A549 (cell line): Measurements from ENCODE around the gene HLA-DQA1. TPM values are rescaled to one million over a fixed set of nuclear protein-coding genes. Genes with fewer than 3 reads are reported as not detected.

Source experiments
- ATAC-seq, 2 experiments: fragments of 200-7000 bp in 1 of 2; fragments of >200 bp in 1 of 2; cut with Nextera tagmentation in 1 of 2; cut with Tn5 transposase in 1 of 2; 3 replicates each; pipeline versions ENCODE4 v1.8.0 to v1.9.1; 2018 to 2020; ENCODE audit warnings: mild to moderate bottlenecking in 1 of 2, moderate library complexity in 1 of 2
- CTCF ChIA-PET: fragments of 300-600 bp; sonication (Branson Sonifier 250); formaldehyde crosslinking; extraction: SDS; loops from one replicate; lab custom pipeline; 2021; ENCODE audit warnings: antibody characterized with exemption, inconsistent platforms; lab: Yijun Ruan, JAX
- POLR2A ChIA-PET: fragments of 350-600 bp; formaldehyde crosslinking; extraction: SDS; loops from one replicate; lab custom pipeline; 2021; ENCODE audit warnings: antibody characterized with exemption, inconsistent platforms; lab: Yijun Ruan, JAX
- DNase-seq, 2 experiments: peaks; one replicate each; pipeline versions ENCODE4 v3.0.0 to v3.0.0-alpha.2; 2011 to 2016; ENCODE audit warnings: low read depth in 1 of 2, low spot score in 1 of 2
- FAIRE-seq: peaks from 2 replicates; lab custom pipeline; 2011; peaks lifted over from hg19 to GRCh38; lab: Jason Lieb, UNC
- H3K27ac ChIP-seq, 2 experiments: fragments of >200 bp; sonication (Bioruptor Twin); formaldehyde crosslinking; 3 replicates each; pipeline ENCODE4 v1.5.1; 2016 to 2017
- H3K4me1 ChIP-seq: fragments of >200 bp; sonication (Bioruptor Twin); formaldehyde crosslinking; 3 replicates; pipeline ENCODE4 v1.6.1; 2016
- H3K4me2 ChIP-seq: fragments of >200 bp; sonication (Bioruptor Twin); formaldehyde crosslinking; 3 replicates; pipeline ENCODE4 v1.6.1; 2016
- H3K4me3 ChIP-seq: fragments of >200 bp; sonication (Bioruptor Twin); formaldehyde crosslinking; 3 replicates; pipeline ENCODE4 v1.5.1; 2016
- H3K9me3 ChIP-seq: fragments of >200 bp; sonication (Bioruptor Twin); formaldehyde crosslinking; 3 replicates; pipeline ENCODE4 v1.6.1; 2016
- BHLHE40 ChIP-seq: IDR thresholded peaks from 2 replicates; pipeline ENCODE4 v1.6.1; 2012; ENCODE audit warnings: low read depth, low read length, inconsistent platforms
- CBX2 ChIP-seq: fragments of 200-600 bp; sonication (generic); IDR thresholded peaks from 2 replicates; pipeline ENCODE4 v1.6.1; 2016; ENCODE audit warnings: low read depth, mild to moderate bottlenecking, borderline replicate concordance
- CHD2 ChIP-seq: fragments of 150-350 bp; IDR thresholded peaks from 2 replicates; pipeline ENCODE4 v1.6.1; 2014; ENCODE audit warnings: low read length; ENCODE audit not compliant: partially characterized antibody
- CHD4 ChIP-seq: fragments of 200-600 bp; sonication (generic); IDR thresholded peaks from 2 replicates; pipeline ENCODE4 v1.6.1; 2016; ENCODE audit warnings: antibody characterized with exemption, mild to moderate bottlenecking, borderline replicate concordance
- EHF ChIP-seq: fragments of 250-450 bp; sonication (Bioruptor Pico); IDR thresholded peaks from 2 replicates; pipeline ENCODE4 v1.5.0; 2020; ENCODE audit warnings: mild to moderate bottlenecking
- EHMT2 ChIP-seq: fragments of 200-600 bp; sonication (generic); IDR thresholded peaks from 2 replicates; pipeline ENCODE4 v1.6.1; 2016; ENCODE audit warnings: antibody characterized with exemption, low read depth, mild to moderate bottlenecking, moderate library complexity
- EP300 ChIP-seq, 2 experiments: fragments of >200 bp; sonication (Bioruptor Twin); formaldehyde crosslinking; IDR thresholded peaks; 2 replicates in 1 of 2; 3 replicates in 1 of 2; pipeline ENCODE4 v1.6.1; 2016 to 2017
- FOSB ChIP-seq: fragments of 250-450 bp; sonication (Bioruptor Pico); IDR thresholded peaks from 2 replicates; pipeline ENCODE4 v1.5.0; 2020; ENCODE audit warnings: mild to moderate bottlenecking, moderate library complexity
- FOSL2 ChIP-seq, 2 experiments: fragments of 450-650 bp in 1 of 2; fragments of >200 bp in 1 of 2; sonication (Bioruptor Twin) in 1 of 2; formaldehyde crosslinking; IDR thresholded peaks; 2 replicates each; pipeline versions ENCODE4 v1.5.0 to v1.6.1; 2016 to 2020; ENCODE audit warnings: mild to moderate bottlenecking in 1 of 2, moderate library complexity in 1 of 2
- HOXB13 ChIP-seq: fragments of 250-450 bp; sonication (Bioruptor Pico); IDR thresholded peaks from 2 replicates; pipeline ENCODE4 v1.5.0; 2020; ENCODE audit warnings: low read depth, mild to moderate bottlenecking, moderate library complexity
- HOXB5 ChIP-seq: fragments of 250-450 bp; sonication (Bioruptor Pico); IDR thresholded peaks from 2 replicates; pipeline ENCODE4 v1.5.0; 2020; ENCODE audit warnings: mild to moderate bottlenecking, moderate library complexity
- KDM1A ChIP-seq: fragments of 200-600 bp; sonication (generic); IDR thresholded peaks from 2 replicates; pipeline ENCODE4 v1.6.1; 2016; ENCODE audit warnings: low read depth, mild to moderate bottlenecking
- KDM5A ChIP-seq: fragments of 200-600 bp; sonication (generic); IDR thresholded peaks from 2 replicates; pipeline ENCODE4 v1.6.1; 2016; ENCODE audit warnings: antibody characterized with exemption, mild to moderate bottlenecking
- RNF2 ChIP-seq: fragments of 200-600 bp; sonication (generic); IDR thresholded peaks from 2 replicates; pipeline ENCODE4 v1.6.1; 2016; ENCODE audit warnings: low read depth, mild to moderate bottlenecking, antibody characterized with exemption, moderate library complexity, borderline replicate concordance
- TP53 ChIP-seq: fragments of 250-450 bp; sonication (Bioruptor Pico); IDR thresholded peaks from 2 replicates; pipeline ENCODE4 v1.5.0; 2021; ENCODE audit warnings: mild to moderate bottlenecking, moderate library complexity
- ZFP36 ChIP-seq: fragments of 450-650 bp; IDR thresholded peaks from 2 replicates; pipeline ENCODE4 v1.6.1; 2014; ENCODE audit warnings: borderline replicate concordance; ENCODE audit not compliant: partially characterized antibody
- WGBS: methylation state at CpG from one replicate; pipeline ENCODE4 v1.1.6; 2017; ENCODE audit errors: missing lambda C conversion rate; 5-methylcytosine and 5-hydroxymethylcytosine counted together
- polyA minus RNA-seq: library from RNA; depleted of rRNA, polyadenylated mRNA; stranded (reverse); fragments of >200 nt; gene quantifications from 2 replicates; pipeline ENCODE4 v1.2.3, GENCODE V29; 2011; rRNA and poly(A)+ RNA removed
- polyA plus RNA-seq, 4 experiments: library from polyadenylated mRNA; depleted of rRNA in 3 of 4; stranded (reverse); fragments of >200 nt; fragmentation: RNase III in 1 of 4; extraction: RNeasy Plus Mini Kit Qiagen cat#74134 plus additional on column Dnase treatment in 1 of 4; gene quantifications; 2 replicates in 3 of 4; 3 replicates in 1 of 4; pipeline ENCODE4 v1.2.3, GENCODE V29; 2011 to 2017
- TF ChIP-seq, protein P1 (sequence below): IDR thresholded peaks from 2 replicates; pipeline ENCODE4 v1.6.1; 2012
- TF ChIP-seq, protein P2 (sequence below): fragments of 450-650 bp; IDR thresholded peaks from 2 replicates; pipeline ENCODE4 v1.6.1; 2014; ENCODE audit warnings: antibody characterized with exemption
- TF ChIP-seq, protein P3 (sequence below): fragments of >200 bp; sonication (Bioruptor Twin); formaldehyde crosslinking; IDR thresholded peaks from 2 replicates; pipeline ENCODE4 v1.6.1; 2016
- TF ChIP-seq, protein P4 (sequence below): IDR thresholded peaks from 2 replicates; pipeline ENCODE4 v1.6.1; 2012; ENCODE audit warnings: low read depth, borderline replicate concordance
- TF ChIP-seq, protein P5 (sequence below): fragments of >200 bp; sonication (Bioruptor Twin); formaldehyde crosslinking; IDR thresholded peaks from 3 replicates; pipeline ENCODE4 v1.6.1; 2016

The HLA-DQA1 gene
- polyA plus RNA-seq (2011; rRNA removed) (not detected in 2 replicates), polyA plus RNA-seq (2017; fragmentation: RNase III; extraction: RNeasy Plus Mini Kit Qiagen cat#74134 plus additional on column Dnase treatment) (not detected in 3 replicates), polyA minus RNA-seq (not detected in 2 replicates)
- not detected in 2 replicates for polyA plus RNA-seq (2012; cell fraction: cytosol; rRNA removed)
- not detected in 2 replicates for polyA plus RNA-seq (2012; cell fraction: nucleus; rRNA removed)

DNA sequence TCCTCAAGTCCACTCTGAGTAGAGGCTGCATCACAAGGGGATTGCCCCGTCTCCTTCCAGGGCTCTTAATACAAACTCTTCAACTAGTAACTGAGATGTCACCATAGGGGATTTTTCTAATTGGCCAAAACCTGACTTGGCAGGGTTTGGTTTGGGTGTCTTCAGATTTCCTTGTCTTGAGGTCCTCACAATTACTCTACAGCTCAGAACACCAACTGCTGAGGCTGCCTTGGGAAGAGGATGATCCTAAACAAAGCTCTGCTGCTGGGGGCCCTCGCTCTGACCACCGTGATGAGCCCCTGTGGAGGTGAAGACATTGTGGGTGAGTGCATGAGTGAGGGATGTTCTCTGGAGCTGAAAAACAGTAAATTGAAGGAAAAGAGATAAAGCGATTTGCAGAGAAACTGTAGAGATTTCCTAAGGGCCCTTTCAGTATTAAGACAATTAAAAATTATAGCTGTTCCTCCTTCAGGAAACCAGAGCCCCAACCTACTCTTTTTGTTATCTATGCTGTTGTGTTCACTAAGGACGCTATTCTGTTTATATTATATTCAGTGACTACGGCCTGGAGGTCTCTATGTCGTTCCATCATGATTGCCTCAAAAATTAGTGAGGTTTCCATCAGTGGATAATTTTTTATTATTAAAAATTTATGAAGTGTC, at the start of gene HLA-DQA1:
Gene HLA-DQA1, plus strand, starts transcription at position 188 of the 662 bp plus-strand sequence. Its CDS starts 53 bp downstream, at position 241.
- no peak for TF ChIP-seq KDM1A
- TF ChIP-seq FOSL2 (IDR thresholded peaks at IDR 0.05), result no peak
- no peak for TF ChIP-seq FOSL2 (CRISPR knock-in tag; IDR thresholded peaks at IDR 0.05)
- no peak for TF ChIP-seq HOXB5 (CRISPR knock-in tag)
- no peak for TF ChIP-seq FOSB (CRISPR knock-in tag)
- TF ChIP-seq, protein P1, sequence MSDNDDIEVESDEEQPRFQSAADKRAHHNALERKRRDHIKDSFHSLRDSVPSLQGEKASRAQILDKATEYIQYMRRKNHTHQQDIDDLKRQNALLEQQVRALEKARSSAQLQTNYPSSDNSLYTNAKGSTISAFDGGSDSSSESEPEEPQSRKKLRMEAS, result no peak
- TF ChIP-seq RNF2, result no peak
- no peak for TF ChIP-seq EHMT2
- TF ChIP-seq, protein P2, sequence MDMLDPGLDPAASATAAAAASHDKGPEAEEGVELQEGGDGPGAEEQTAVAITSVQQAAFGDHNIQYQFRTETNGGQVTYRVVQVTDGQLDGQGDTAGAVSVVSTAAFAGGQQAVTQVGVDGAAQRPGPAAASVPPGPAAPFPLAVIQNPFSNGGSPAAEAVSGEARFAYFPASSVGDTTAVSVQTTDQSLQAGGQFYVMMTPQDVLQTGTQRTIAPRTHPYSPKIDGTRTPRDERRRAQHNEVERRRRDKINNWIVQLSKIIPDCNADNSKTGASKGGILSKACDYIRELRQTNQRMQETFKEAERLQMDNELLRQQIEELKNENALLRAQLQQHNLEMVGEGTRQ, result no peak
- POLR2A ChIA-PET, result no interaction called here

DNA sequence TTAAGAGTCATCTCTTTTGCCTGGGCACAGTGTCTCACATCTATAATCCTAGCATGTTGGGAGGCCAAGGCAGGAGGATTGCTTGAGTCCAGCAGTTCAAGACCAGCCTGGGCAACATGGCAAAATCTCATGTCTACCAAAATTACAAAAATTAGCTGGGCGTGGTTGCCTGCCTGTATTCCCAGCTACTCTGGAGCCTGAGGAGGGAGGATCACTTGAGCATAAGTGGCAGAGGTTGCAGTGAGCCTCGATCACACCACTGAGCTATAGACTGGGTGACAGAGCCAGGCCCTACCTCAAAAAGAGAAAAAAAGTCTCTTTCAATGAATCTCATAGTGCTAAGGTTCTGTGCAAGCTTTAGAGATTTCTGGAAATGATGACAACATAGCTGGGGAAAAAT, 49.0 kb upstream of the HLA-DQA1 start:
- Histone ChIP-seq H3K4me1 (no peaks in the 10 kb centered on the region), H3K9me3 (no peaks in the 10 kb centered on the region), H3K27ac (no peak overlapping the region), H3K4me3 (no peak overlapping the region), H3K4me2 (no peak overlapping the region)
- ChIA-PET POLR2A (interaction anchor here (0.7 kb wide), 1 partner anchor 60 kb away, joined by 3 read pairs; no protein-coding TSS in a partner anchor), CTCF (no interaction called here)
- no peak for FAIRE-seq
- no peak for ATAC-seq
- TF ChIP-seq, protein P3, sequence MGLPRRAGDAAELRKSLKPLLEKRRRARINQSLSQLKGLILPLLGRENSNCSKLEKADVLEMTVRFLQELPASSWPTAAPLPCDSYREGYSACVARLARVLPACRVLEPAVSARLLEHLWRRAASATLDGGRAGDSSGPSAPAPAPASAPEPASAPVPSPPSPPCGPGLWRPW, result no peak
- no peak for TF ChIP-seq TP53 (CRISPR knock-in tag)
- TF ChIP-seq CBX2, result no peak
- no peak for TF ChIP-seq EHMT2
- TF ChIP-seq BHLHE40, result no peak
- TF ChIP-seq EHF (CRISPR knock-in tag), result no peak
- TF ChIP-seq KDM1A, result no peak
- TF ChIP-seq KDM5A, result no peak
- no peak for TF ChIP-seq CHD2
- no peak for TF ChIP-seq ZFP36
- TF ChIP-seq EP300 (IDR thresholded peaks at IDR 0.05), result no peak
- TF ChIP-seq, protein P4, sequence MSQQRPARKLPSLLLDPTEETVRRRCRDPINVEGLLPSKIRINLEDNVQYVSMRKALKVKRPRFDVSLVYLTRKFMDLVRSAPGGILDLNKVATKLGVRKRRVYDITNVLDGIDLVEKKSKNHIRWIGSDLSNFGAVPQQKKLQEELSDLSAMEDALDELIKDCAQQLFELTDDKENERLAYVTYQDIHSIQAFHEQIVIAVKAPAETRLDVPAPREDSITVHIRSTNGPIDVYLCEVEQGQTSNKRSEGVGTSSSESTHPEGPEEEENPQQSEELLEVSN, result no peak
- TF ChIP-seq, protein P5, sequence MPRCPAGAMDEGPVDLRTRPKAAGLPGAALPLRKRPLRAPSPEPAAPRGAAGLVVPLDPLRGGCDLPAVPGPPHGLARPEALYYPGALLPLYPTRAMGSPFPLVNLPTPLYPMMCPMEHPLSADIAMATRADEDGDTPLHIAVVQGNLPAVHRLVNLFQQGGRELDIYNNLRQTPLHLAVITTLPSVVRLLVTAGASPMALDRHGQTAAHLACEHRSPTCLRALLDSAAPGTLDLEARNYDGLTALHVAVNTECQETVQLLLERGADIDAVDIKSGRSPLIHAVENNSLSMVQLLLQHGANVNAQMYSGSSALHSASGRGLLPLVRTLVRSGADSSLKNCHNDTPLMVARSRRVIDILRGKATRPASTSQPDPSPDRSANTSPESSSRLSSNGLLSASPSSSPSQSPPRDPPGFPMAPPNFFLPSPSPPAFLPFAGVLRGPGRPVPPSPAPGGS, result no peak
- TF ChIP-seq CHD4, result no peak
- TF ChIP-seq, protein P2, result no peak
- TF ChIP-seq HOXB13 (CRISPR knock-in tag), result no peak
- no peak for DNase-seq
- 7% methylated on average over 2 of the region's 2 CpGs for WGBS

More for the DNA sequence above, at the start of gene HLA-DQA1:
- Histone ChIP-seq H3K4me2 (no peak within 1 kb of the TSS), H3K9me3 (no peaks in the 10 kb centered on the region), H3K4me1 (no peaks in the 10 kb centered on the region), H3K4me3 (no peak within 1 kb of the TSS), H3K27ac (no peak within 1 kb of the TSS)
- ATAC-seq (no peak), FAIRE-seq (no peak), DNase-seq (no peak)
- CTCF ChIA-PET, result interaction anchor here (0.6 kb wide), 1 partner anchor 242 kb away, joined by 3 read pairs; no protein-coding TSS in a partner anchor
- 4% methylated on average over 7 of the region's 7 CpGs for WGBS
